Hippocampal formation (tissue), 2 donors: ENCODE measurements around the gene UBC.
A peak's percentile ranks its signal among the peaks of the same experiment; 100 is the strongest.
"Not testable (repeated sequence)": the region's sequence is repeated elsewhere in the genome, so short reads cannot be mapped to it uniquely, and the experiment has no call there.

Source experiments
- DNase-seq, 2 donors: peaks; one replicate each; lab custom pipeline; 2025; lab: John Stamatoyannopoulos, UW

Gene UBC

GRCh38 chr12:124915239-124916236, 1.1 kb upstream of the UBC start:
- DNase-seq = no peak

GRCh38 chr12:124913474-124914391, 717 bp downstream of the UBC start:
- DNase-seq = no peak

GRCh38 chr12:124912529-124913287, 1.7 kb downstream of the UBC start:
- DNase-seq = not testable (repeated sequence)

GRCh38 chr12:124911521-124911920, 2.9 kb downstream of the UBC start:
- not testable (repeated sequence) for DNase-seq

DNA sequence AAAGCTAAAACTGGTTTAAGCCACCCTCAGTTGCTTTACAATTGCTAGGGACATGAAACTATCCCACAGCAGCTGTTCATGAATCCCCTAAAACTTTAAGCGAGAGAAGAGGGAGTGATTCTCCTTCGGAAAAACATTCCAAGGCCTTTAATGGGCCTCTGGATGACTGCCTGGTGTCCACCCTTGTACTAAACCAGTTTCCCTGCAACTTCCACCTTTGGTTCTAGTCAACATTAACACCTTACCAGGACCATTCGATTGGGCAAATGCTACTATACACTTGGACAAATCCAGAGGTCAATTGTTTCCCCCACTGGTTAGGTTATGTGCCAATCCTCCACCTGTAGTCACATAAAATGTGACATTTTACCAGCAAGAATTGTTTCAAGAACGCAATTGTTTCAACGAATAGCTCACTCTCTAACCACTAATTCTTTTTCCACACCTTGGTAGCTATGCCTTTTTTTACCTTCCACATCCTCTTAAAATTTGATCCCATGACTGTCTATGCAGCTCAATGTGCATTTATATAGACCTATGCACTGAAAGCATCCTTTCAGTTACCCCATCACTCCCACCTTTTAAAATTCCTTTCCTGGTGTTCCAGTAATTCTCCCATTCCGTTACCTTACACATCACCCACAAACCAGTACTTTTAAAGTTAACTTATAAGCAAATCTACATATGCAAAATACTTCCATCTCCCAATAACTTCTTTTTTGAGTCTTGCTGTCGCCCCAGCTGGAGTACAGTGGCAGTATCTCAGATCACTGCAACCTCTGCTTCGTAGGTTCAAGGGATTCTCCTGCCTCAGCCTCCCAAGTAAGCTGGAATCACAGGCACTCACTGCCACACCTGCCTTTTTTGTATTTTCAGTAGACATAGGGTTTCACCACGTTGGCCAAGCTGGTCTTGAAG, 3.6 kb downstream of the UBC start:
- no peak for DNase-seq

DNA sequence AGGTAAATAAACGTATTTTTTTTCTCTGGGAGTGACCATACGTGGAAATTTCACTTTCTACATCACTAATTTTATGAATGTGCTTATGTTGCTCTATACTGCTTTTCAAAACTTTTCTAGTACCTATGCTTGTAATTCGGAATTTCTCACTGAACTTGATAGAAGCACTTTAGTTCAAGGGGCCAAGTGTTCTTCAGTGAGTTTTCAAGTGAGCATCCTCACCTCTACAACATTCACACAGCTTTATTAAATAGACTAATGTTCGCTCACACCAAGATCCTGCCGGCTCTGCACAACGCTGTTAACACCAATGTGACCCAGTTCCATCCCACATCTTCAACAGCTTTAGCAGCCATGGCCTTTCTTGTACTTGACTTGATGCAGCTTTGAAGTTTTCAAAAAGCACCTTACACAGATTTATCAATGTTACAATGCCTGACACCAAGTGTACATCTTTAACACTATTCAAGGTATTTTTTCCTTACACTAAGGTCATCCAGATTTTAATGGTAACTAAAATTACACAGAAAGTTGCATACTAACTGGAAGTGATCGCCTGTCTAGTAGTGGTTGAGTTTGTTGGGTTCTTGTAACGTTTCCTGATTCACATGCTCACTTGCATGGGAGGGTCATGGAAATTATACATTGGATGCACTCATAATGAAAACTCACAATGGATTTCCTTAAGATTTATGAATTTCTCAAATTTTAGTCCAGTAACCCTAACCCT, 4.5 kb downstream of the UBC start:
- no peak for DNase-seq

- no peak for DNase-seq
These were observed 7.7 kb downstream of the UBC start for GRCh38 chr12:124906606-124907261.

- DNase-seq = peak; percentile 66 to 75
These were observed 9.9 kb downstream of the UBC start for GRCh38 chr12:124904306-124905098.

GRCh38 chr12:124902916-124903315, 11.5 kb downstream of the UBC start:
- no peak for DNase-seq

DNA sequence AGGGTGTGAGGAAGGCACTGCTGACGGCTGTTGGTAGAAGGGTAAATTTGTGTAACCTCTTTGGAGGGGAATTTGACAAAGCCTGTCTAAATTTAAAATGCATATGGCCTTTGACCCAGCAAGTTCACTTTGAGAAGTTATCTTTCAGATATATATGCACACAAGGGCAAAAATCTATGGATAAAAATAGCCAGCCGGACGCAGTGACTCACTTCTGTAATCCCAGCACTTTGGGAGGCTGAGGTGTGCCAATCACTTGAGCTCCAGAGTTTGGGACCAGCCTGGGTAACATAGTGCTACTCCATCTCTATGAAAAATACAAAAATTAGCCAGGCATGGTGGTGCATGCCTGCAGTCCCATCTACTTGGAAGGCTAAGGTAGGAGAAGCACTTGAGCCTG, 13.4 kb downstream of the UBC start:
- no peak for DNase-seq

- not testable (repeated sequence) for DNase-seq
These were observed 14.1 kb downstream of the UBC start for GRCh38 chr12:124900345-124900795.

GRCh38 chr12:124898923-124899294, 15.5 kb downstream of the UBC start:
- DNase-seq = no peak

GRCh38 chr12:124898200-124898922, 16.1 kb downstream of the UBC start:
- DNase-seq = peak in 1 of 2 donors; percentile 63

GRCh38 chr12:124896461-124896860, 18.0 kb downstream of the UBC start:
- DNase-seq = no peak

DNA sequence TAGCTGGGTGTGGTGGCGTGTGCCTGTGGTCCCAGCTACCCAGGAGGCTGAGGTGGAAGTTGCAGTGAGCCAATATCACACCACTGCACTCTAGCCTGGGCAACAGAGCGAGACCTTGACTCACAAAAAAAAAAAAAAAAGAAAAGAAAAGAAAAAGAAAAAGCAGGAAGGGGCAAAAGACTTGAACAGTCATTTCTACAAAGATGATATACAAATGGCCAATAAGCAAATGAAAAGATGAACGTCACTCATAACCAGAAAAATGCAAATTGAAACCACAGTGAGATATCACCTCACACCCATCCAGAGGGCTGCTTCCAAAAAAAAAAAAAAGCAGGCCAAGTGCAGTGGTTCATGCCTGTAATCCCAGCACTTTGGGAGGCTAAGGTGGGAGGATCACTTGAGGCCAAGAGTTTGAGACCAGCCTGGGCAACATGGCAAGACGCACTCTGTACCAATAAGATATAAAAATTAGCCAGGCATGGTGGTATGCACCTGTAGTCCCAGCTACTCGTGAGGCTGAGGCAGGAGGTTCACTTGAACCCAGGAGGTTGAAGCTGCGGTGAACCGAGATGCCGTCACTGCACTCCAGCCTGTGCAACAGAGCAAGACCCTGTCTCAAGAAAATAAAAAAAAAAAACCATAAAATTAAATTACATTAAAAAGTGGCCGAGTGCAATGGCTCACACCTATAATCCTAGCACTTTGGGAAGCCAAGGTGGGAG, 20.5 kb downstream of the UBC start:
- DNase-seq = no peak

DNA sequence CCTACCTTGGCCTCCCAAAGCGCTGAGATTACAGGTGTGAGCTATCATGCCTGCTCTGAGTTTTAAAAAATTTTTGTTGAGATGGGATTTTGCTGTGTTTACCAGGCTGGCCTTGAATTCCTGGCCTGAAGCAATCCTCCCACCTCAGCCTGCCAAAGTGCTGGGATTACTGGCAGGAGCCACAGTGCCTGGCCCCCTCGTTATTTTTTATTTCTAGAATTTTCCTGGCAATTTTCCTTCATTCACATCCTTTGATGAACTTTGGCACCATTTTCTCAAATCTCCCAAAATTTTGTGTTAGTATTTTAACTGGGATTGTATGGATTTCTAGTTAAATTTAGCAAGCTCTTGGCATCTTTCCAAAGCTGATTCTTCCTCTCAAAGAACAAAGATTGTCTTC, 26.2 kb downstream of the UBC start:
- no peak for DNase-seq

DNA sequence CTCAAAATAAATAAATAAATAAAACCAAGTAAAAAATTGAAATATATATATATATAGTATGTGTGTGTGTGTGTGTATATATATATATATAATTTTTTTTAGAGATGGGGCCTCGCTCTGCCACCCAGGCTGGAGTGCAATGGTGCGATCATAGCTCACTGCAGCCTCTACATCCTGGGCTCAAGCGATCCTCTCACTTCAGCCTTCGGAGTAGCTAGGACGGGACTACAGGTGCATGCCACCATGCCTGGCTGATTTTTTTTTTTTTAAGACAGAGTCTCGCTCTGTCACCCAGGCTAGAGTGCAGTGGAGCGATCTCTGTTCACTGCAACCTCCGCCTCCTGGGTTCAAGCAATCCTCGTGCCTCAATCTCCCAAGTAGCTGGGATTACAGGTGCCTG, 26.7 kb downstream of the UBC start:
- DNase-seq = not testable (repeated sequence)
